Nephron (organoid): ENCODE results near the gene SLC44A5.

Experiments used
- H3K27ac Mint-ChIP-seq, 3 experiments: 2 replicates each; pipeline ENCODE4 v1.8.0; 2020; ENCODE audit warnings: mixed read lengths in 3 of 3, mild to moderate bottlenecking in 2 of 3, moderate library complexity in 1 of 3
- H3K27me3 Mint-ChIP-seq: 2 replicates; pipeline ENCODE4 v1.8.0; 2021; ENCODE audit warnings: low read depth, mild to moderate bottlenecking, moderate library complexity, mixed read lengths
- H3K36me3 Mint-ChIP-seq: 2 replicates; pipeline ENCODE4 v1.8.0; 2020; ENCODE audit warnings: low read depth, mixed read lengths
- H3K4me1 Mint-ChIP-seq: 2 replicates; pipeline ENCODE4 v1.8.0; 2020; ENCODE audit warnings: mixed read lengths
- H3K4me3 Mint-ChIP-seq, 3 experiments: 2 replicates each; pipeline ENCODE4 v1.8.0; 2020; ENCODE audit warnings: mild to moderate bottlenecking in 3 of 3, mixed read lengths in 3 of 3, moderate library complexity in 2 of 3
- H3K9me3 Mint-ChIP-seq: 2 replicates; pipeline ENCODE4 v1.8.0; 2020; ENCODE audit warnings: mixed read lengths
- CTCF ChIP-seq, 3 experiments: fragments of 200-600 bp; sonication (generic); IDR thresholded peaks; one replicate each; pipeline ENCODE4 v1.5.0; 2021; ENCODE audit warnings: antibody characterized with exemption in 3 of 3; ENCODE audit not compliant: unreplicated experiment in 3 of 3

The SLC44A5 gene

DNA sequence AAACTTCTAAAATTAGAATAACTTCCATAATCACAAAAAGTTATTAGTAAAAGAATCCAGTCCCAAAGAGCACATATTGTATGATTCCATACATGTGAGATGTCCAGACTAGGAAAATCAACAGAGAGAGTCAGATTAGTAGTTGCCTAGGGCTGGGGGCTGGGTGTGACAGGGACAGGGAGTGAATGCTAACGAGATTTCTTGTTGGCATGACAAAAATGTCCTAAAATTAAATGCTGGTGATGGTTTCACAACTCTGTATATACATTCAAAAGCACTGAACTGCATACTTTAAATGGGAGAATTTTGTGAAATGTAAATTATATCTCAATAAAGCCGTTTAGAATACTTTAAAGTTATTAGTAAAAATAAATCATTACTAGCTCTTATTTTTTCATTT is 92.2 kb downstream of the SLC44A5 start:
- Mint-ChIP-seq H3K4me3 (no peak overlapping the region), H3K4me1 (no peaks in the 10 kb centered on the region), H3K27ac (no peak overlapping the region), H3K36me3 (no peaks in the 10 kb centered on the region), H3K9me3 (no peaks in the 10 kb centered on the region), H3K27me3 (peaks cover 4% of the 10 kb centered on the region)
- TF ChIP-seq CTCF (IDR thresholded peaks at IDR 0.05; ENCODE audit: unreplicated experiment in 3 of 3) = no peak

GRCh38 chr1:75514270-75514669 is 96.6 kb downstream of the SLC44A5 start:
- H3K27ac Mint-ChIP-seq = no peak overlapping the region
- no peak for TF ChIP-seq CTCF (IDR thresholded peaks at IDR 0.05; ENCODE audit: unreplicated experiment in 3 of 3)
- no peaks in the 10 kb centered on the region for H3K36me3 Mint-ChIP-seq
- H3K27me3 Mint-ChIP-seq = peaks cover 4% of the 10 kb centered on the region
- H3K9me3 Mint-ChIP-seq = peaks cover 1% of the 10 kb centered on the region
- no peak overlapping the region for H3K4me3 Mint-ChIP-seq
- no peaks in the 10 kb centered on the region for H3K4me1 Mint-ChIP-seq

DNA sequence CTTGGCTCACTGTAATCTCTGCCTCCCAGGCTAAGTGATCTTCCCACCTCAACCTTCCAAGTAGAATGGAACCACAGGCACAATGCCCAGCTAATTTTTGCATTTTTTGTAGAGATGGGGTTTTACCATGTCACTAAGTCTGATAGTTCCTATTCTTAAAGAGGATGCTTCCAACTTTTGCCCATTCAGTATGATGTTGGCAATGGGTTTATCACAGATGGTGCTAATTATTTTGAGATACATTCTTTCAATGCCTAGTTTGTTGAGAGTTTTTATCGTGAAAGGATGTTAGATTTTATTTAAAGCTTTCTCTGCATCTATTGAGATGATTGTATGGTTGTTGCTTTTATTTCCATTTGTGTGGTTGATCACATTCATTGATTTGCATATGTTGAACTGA is 103.9 kb downstream of the SLC44A5 start:
- no peaks in the 10 kb centered on the region for H3K36me3 Mint-ChIP-seq
- TF ChIP-seq CTCF (IDR thresholded peaks at IDR 0.05; ENCODE audit: unreplicated experiment in 3 of 3) = no peak
- no peaks in the 10 kb centered on the region for H3K27me3 Mint-ChIP-seq
- H3K4me3 Mint-ChIP-seq = no peak overlapping the region
- H3K9me3 Mint-ChIP-seq = peaks cover 3% of the 10 kb centered on the region
- H3K4me1 Mint-ChIP-seq = no peaks in the 10 kb centered on the region
- H3K27ac Mint-ChIP-seq = no peak overlapping the region

DNA sequence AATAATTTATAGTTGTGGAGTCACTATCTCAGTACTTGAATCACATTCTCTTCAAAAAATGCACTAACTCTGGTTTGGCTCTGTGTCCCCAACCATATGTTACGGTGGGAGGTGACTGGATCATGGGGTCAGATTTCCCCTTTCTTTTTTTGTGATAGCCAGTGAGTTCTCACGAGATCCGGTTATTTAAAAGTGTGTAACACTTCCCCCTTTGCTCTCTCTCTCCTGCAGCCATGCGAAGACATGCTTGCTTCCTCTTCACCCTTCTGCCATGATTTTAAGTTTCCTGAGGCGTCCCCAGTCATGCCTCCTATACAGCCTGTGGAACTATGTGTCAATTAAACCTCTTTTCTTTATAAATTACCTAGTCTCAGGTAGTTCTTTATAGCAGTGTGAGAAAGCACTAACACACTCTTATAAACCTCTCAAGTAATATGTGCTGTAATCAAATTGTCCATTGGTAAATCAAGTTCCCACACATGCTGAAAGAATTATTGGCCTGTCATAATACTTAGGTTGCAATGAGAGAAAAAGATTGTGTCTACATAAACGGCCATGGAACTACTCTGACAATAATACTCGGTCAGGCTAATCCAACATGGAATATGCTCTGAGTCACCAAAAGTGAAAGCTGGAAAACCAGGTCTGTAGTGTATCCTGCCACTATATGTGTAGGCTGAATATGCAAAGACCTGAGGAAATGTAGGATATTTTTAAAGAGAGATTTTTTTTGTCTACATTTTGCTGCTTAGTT is 107.5 kb downstream of the SLC44A5 start:
- no peaks in the 10 kb centered on the region for H3K36me3 Mint-ChIP-seq
- H3K27me3 Mint-ChIP-seq = no peaks in the 10 kb centered on the region
- no peak for TF ChIP-seq CTCF (IDR thresholded peaks at IDR 0.05; ENCODE audit: unreplicated experiment in 3 of 3)
- no peak overlapping the region for H3K27ac Mint-ChIP-seq
- no peaks in the 10 kb centered on the region for H3K4me1 Mint-ChIP-seq
- H3K4me3 Mint-ChIP-seq = no peak overlapping the region
- H3K9me3 Mint-ChIP-seq = peaks cover 3% of the 10 kb centered on the region

DNA sequence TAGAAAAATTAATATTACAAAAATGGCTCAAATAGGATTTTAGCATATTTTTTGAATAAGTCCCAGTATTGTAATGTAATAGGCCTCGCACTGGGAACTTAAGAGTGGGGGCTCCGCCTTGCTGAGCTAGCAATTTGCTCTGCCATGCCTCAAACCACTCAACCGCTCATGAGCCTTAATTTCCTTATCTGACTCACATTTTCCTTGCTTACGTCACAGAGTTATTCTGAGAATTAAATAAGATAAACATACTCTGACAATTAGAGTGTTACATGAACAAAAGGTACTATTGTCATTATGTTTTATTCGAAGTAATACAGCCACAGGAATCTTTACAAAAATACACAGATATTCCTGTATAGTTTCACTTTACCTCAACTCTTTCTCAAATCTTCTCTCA is 108.1 kb downstream of the SLC44A5 start:
- Mint-ChIP-seq H3K27me3 (no peaks in the 10 kb centered on the region), H3K4me1 (no peaks in the 10 kb centered on the region), H3K9me3 (peaks cover 3% of the 10 kb centered on the region), H3K27ac (no peak overlapping the region), H3K36me3 (no peaks in the 10 kb centered on the region), H3K4me3 (no peak overlapping the region)
- no peak for TF ChIP-seq CTCF (IDR thresholded peaks at IDR 0.05; ENCODE audit: unreplicated experiment in 3 of 3)
